Effector CD8-positive, alpha-beta T cell (primary cell): ENCODE results near the gene KRT81.
"Not testable (repeated sequence)": the region's sequence is repeated elsewhere in the genome, so short reads cannot be mapped to it uniquely, and the experiment has no call there.

ENCODE experiments used
- DNase-seq: peaks from one replicate; lab custom pipeline; 2025; lab: John Stamatoyannopoulos, UW

Gene KRT81

DNA sequence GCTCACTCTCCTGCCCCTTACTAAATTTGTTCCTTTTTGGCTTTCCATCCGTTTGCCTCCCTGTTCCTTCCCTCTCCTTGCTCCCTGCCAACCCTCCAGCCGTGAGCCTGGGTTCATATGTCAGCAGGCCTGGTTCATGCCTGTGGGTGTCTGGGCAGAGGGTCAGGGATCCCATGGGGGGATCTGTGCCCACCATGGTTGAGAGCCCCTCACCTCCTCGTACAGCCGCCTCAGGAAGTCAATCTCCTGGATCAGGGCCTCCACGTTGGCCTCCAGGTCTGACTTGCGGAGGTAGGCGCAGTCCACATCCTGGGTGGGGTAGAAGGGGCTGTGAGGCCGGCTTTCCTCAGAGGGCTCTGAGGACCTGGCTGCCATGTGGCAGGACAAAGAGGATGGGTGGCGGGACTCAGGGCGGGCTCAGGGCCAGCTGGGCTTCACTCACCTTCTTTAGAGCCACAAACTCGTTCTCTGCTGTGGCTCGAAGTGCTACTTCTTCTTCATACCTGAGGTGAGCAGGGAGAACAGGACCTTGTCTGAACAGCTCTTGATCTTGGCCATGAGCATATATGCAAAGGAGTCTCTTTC lies 26.2 kb upstream of the KRT81 start:
- no peak for DNase-seq

DNA sequence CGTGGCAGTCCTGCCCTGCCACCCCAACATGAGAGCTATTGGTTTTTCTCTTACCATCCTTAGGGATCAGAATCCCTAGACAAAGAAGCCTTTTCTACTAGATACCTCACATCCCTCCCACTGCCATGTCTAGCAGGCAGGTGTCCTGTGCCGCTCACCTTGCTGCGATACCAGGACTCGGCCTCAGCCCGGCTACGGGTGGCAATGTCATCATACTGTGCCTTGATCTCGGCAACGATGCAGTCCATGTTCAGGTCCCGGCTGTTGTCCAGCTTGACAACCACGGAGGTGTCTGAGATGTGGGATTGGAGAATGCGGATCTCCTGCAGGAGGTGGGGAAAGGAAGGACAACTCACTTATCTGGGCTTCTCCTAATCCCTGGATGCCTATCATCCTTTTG lies 25.4 kb upstream of the KRT81 start:
- DNase-seq = no peak

DNA sequence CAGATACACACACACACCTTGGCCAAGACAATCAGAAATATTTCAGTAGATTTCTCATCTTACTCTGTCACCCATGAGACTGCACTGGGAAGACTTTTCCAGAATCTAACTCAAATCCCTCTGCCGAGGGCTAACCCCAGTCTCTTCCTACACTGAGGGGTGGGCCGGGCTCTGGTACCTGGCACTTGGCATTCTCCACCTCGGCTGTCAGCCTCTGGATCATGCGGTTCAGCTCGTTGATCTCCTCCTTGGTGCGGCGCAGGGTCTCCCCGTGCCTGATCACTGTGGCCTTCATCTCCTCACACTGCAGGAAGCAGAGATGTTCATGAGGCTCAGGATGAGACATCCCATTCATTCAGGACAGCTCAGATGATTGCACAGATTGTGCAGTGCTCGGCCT lies 25.0 kb upstream of the KRT81 start:
- no peak for DNase-seq

GRCh38 chr12:52315721-52316120 lies 24.4 kb upstream of the KRT81 start:
- not testable (repeated sequence) for DNase-seq

- no peak for DNase-seq
Measured at GRCh38 chr12:52314511-52314910, 23.2 kb upstream of the KRT81 start.

DNA sequence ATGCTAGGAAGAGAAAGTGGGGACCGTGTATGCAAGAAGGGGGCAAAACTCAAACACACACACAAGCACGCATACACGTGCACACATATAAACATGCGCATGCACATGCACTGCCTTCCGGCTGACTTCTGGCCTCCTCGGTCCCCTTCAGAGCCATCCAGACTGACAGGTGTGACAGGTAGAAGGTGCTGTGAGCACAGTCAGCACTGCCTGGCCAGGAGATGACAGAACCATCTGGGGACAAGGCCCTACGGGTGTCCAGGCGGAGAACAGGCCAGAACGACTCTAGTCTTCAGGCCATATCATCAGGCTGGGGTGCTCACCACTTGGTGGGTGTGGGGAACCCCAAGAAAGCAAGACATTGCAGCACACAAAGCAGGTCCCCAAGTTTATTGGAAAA lies 22.6 kb upstream of the KRT81 start:
- DNase-seq = no peak

DNA sequence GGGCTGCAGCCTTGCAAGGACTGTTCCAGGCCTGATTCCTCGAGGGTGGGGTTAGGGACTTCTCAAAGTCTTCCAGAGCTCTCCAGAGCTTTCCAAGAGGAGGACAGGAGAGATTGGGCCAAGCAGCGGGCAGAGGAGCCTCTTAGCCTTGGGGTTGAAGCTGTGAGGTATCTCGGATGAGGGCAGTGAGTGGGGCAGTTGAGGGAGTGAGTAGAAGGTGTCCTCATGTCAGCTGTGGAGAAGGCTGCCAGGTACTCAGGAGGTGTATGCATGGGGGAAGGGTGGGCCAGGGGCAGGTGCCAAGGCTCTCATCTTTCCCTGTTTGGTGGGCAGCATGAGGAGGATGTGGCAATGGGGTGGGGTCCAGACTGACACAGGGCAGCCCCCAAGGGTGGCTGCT lies 22.1 kb upstream of the KRT81 start:
- no peak for DNase-seq

GRCh38 chr12:52312086-52312485 lies 20.8 kb upstream of the KRT81 start:
- no peak for DNase-seq

DNA sequence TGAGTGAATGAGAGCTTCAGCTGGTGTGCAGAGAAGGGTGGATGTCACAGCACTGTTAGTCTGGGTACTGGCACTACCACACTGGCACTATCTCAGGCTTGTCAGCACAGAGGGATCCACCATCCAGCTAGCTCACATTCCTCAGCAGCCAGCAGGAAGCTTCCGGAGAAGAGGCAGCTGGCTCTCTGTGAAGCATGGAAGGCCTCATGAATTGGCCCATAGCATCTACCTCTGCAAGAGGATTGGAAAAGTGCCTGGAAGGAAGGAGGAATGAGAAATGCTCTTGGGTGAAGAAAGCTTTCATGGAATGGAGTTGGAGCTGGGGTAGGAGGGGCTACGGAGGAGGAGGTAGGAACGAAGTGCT lies 19.9 kb upstream of the KRT81 start:
- DNase-seq = no peak

GRCh38 chr12:52310622-52311284 lies 19.4 kb upstream of the KRT81 start:
- no peak for DNase-seq

- no peak for DNase-seq
Measured at GRCh38 chr12:52308806-52309425, 17.6 kb upstream of the KRT81 start.

DNA sequence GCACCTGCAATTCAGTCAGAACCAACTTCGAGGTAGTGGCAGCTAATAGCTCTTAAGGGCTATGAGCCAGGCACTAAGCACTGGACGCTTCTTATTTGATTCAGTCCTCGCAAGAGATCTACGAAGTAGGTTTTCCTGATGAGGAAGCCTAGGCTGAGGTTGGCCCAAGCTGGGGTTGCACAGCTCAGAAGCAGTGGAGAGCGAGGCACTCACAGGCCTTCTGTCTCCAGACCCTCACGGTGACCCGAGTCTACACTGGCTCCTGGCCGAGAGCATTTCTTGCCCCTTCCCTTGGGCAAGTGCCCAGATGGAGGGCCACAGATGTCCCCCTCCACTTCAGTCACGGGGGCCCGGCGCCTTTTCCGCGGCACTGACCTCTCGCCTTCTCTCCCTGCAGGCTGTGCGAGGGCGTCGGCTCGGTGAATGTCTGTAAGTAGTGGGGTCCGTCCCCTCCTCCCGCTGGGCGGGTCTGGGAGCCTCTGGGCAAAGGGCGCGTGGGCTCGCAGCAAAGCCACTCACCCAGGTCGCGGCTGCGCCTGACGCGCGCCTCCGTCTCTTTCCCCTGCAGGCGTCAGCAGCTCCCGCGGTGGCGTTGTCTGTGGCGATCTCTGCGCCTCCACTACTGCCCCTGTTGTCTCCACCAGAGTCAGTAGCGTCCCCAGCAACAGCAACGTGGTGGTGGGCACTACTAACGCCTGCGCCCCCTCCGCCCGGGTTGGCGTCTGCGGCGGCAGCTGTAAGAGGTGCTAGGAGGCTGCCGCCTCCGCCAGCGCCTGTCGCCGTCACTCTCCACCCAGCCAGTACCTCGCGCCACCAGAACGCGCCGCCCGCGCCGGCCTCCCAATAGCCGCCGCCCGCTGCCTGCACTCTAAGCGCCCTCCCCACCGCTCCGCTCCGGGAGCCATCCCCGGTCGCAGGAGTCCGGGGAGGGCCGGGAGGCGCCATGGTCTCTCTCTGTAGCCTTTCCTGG lies 16.8 kb upstream of the KRT81 start:
- no peak for DNase-seq

DNA sequence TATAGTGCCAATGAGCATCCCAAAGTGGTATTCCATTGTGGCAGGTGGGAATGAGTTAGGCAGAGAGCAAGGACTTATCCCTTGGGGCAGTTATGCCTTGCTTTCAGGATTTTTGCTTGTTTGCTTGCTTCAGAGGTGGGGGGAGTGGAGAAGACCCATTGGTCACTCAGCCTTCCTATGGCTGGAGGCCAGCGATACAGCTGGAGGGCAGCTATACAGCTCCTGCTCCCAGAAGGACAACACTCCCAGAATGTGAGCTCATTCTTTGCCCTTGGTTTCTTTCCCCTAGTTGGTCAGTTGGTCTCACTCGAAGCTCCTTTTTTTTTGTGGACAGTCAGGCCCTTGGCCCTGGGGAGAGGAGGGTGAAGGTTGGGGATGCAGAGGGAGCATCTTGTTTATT lies 15.4 kb upstream of the KRT81 start:
- DNase-seq = no peak

GRCh38 chr12:52305921-52306705 lies 14.8 kb upstream of the KRT81 start:
- no peak for DNase-seq

DNA sequence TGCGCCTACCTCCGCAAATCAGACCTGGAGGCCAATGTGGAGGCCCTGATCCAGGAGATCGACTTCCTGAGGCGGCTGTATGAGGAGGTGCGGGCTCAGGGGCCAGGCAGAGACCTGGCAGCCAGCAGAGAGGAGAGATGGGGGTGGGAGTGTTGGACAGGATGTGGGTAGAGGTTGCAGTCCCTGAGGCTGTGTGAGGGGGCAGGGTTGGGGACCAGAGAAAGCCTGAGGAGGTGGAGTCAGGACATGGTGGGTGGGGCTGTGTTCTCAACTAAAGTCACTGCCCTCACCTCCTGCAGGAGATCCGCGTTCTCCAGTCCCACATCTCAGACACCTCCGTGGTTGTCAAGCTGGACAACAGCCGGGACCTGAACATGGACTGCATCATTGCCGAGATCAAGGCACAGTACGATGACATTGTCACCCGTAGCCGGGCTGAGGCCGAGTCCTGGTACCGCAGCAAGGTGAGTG lies 13.6 kb upstream of the KRT81 start:
- DNase-seq = not testable (repeated sequence)

DNA sequence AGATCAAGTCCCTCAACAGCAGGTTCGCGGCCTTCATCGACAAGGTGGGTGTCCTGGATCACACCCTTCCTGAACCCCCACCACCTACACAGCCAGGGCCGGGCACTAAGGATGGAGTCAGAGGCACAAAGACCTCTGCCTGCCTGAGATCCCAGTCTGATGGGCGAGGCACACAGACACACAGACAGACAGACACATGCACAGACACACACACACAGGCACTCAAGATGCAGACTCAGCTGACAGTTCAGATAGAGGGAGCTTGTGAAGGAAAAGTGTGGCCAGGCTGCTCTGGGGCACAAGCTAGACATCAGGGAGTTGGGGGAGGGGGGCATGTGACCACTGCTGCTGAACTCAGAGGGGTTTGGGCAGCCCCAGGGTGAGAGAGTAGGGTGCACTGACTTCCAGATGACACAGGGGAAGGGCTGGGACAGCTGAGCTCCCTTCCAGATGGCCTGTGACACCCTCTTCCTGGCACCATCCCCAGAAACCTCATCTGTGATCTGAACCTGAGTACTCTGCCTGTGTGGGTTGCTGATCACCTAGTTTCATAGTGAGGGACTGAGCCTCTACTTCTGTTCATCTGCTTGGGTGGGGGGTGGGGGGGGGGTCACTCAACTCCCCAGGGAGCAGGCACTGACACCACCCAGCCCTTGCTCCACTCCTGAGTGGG lies 11.0 kb upstream of the KRT81 start:
- not testable (repeated sequence) for DNase-seq

DNA sequence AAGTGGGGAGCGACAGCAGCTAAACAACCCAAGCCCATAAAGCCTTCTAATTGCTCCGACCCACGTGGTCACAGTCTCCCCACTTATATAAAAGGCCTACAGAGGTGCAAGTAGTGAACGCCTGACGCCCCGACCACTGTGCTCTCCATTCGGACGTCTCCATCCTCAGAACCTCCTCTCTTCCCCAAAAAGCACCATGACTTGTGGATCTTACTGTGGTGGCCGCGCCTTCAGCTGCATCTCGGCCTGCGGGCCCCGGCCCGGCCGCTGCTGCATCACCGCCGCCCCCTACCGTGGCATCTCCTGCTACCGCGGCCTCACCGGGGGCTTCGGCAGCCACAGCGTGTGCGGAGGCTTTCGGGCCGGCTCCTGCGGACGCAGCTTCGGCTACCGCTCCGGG lies 10.4 kb upstream of the KRT81 start:
- DNase-seq = not testable (repeated sequence)

DNA sequence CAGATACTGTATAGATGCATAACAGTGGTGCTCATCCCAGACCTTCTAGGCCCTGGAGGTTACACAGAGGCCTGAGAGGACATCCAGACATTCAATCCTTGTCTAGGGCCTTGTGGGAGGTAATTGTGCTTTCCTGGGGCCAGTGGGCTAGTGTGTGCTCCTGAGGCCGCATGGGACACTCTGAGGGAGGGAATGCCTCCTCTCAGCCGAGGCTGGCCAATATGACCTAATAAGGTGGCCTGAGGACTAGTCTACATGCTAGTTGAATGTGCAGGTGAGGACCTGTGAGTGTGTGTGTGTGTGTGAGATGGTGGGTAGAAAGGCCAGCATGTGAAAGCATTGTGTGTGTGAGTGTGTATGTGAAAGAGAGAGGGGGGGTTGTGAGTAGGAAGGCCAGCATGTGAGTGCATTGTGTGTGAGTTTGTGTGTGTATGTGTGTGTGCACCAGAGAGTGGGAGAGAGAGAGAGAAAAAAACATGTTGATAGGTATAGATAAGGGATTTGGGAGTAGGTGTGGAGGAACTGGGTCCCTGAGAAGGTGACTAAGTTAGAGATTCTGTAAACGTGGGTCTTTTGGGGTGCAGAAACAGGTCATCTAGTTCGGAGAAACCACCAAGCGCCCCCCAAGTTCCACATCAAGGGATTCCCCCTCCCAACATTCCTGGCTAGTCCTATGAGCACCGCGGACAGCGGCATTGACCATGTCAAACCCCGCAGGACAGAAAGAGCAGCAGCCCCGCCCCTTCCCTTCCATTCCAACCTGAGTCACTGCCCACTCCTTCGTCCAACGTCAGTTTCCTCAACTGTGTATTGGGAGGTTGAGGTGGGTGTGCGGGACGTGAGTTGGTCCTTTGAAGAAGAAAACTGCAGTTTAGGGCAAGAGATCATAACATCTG lies 9.7 kb upstream of the KRT81 start:
- no peak for DNase-seq

GRCh38 chr12:52298677-52299190 lies 7.4 kb upstream of the KRT81 start:
- DNase-seq = no peak
